Stomach (tissue), 9 donors: Measurements from ENCODE around the gene MTR. TPM values are rescaled to one million over a fixed set of nuclear protein-coding genes. Genes with fewer than 3 reads are reported as not detected.
A peak's percentile ranks its signal among the peaks of the same experiment; 100 is the strongest.

Experiments
- DNase-seq, 2 donors: peaks; one replicate each; pipeline versions ENCODE4 v3.0.0 to v3.0.0-alpha.2; 2013 to 2019
- H3K27ac ChIP-seq, 5 donors: fragments of 200-600 bp in 4 of 5; sonication (generic) in 4 of 5; one replicate each; pipeline ENCODE4 v1.5.1; 2013 to 2019; ENCODE audit warnings: mild to moderate bottlenecking in 1 of 5, moderate library complexity in 1 of 5
- H3K27me3 ChIP-seq, 3 donors: fragments of 200-600 bp; sonication (generic); one replicate each; pipeline ENCODE4 v1.5.1; 2017 to 2019; ENCODE audit warnings: mixed run types in 1 of 3
- H3K36me3 ChIP-seq, 4 donors: fragments of 200-600 bp; sonication (generic); 1 replicate in 3 of 4; 2 replicates in 1 of 4; pipeline ENCODE4 v1.5.1; 2016 to 2019
- H3K4me1 ChIP-seq, 4 donors: fragments of 200-600 bp; sonication (generic); one replicate each; pipeline ENCODE4 v1.5.1; 2016 to 2019
- H3K4me3 ChIP-seq, 4 donors: fragments of 200-600 bp; sonication (generic) in 3 of 4; one replicate each; pipeline ENCODE4 v1.5.1; 2016 to 2019; ENCODE audit warnings: mild to moderate bottlenecking in 1 of 4
- H3K9me3 ChIP-seq, 4 donors: fragments of 200-600 bp; sonication (generic); one replicate each; pipeline ENCODE4 v1.5.1; 2016 to 2019
- EP300 ChIP-seq: sonication (generic); formaldehyde crosslinking; IDR thresholded peaks from one replicate; pipeline ENCODE4 v1.6.1; 2017; ENCODE audit warnings: antibody characterized with exemption
- POLR2A ChIP-seq, 4 donors: fragments of 450-650 bp; IDR thresholded peaks; one replicate each; pipeline ENCODE4 v1.6.1; 2016; ENCODE audit warnings: antibody characterized with exemption in 4 of 4, control low read depth in 2 of 4, mild to moderate bottlenecking in 1 of 4, moderate library complexity in 1 of 4
- POLR2AphosphoS5 ChIP-seq, 3 donors: sonication (generic); formaldehyde crosslinking; IDR thresholded peaks; one replicate each; pipeline ENCODE4 v1.6.1; 2016; ENCODE audit warnings: antibody characterized with exemption in 3 of 3
- WGBS, 5 donors: extraction: QIAGEN DNeasy Blood & Tissue Kit in 3 of 5; methylation state at CpG; one replicate each; pipeline versions ENCODE4 v1.1.5 to v1.1.7; 2013 to 2018; 5-methylcytosine and 5-hydroxymethylcytosine counted together
- intact Hi-C: fragments of 100-400 bp; cut with DNase I; formaldehyde crosslinking; loops from one replicate; pipeline ENCODE4 v1.15.1; 2023; ENCODE audit warnings: low total_unique reads
- polyA plus RNA-seq, 3 donors: library from polyadenylated mRNA; stranded (reverse); fragments of 200-250 nt; gene quantifications; one replicate each; pipeline ENCODE4 v1.2.3, GENCODE V29; 2013
- total RNA-seq, 5 donors: library from RNA; depleted of rRNA; stranded (reverse); fragments of >200 nt; gene quantifications; one replicate each; pipeline versions ENCODE4 v1.1.0 to v1.2.3, GENCODE V29; 2014 to 2016
- TF ChIP-seq, protein P1 (sequence below), 7 experiments: fragments of 450-650 bp in 4 of 7; fragments of 200-600 bp in 3 of 7; sonication (generic) in 3 of 7; IDR thresholded peaks; one replicate each; pipeline ENCODE4 v1.5.1; 2016 to 2019; ENCODE audit warnings: antibody characterized with exemption in 7 of 7, control low read depth in 2 of 7, mild to moderate bottlenecking in 1 of 7
- donor health status: healthy with polysubstance abuse.
- donor health status: Bipolar disorder and iron deficiency.
- donor health status: healthy.

Gene MTR
- total and polyA plus RNA-seq, 8 donors = 3.1 to 57.3 (median 23.6) TPM

DNA sequence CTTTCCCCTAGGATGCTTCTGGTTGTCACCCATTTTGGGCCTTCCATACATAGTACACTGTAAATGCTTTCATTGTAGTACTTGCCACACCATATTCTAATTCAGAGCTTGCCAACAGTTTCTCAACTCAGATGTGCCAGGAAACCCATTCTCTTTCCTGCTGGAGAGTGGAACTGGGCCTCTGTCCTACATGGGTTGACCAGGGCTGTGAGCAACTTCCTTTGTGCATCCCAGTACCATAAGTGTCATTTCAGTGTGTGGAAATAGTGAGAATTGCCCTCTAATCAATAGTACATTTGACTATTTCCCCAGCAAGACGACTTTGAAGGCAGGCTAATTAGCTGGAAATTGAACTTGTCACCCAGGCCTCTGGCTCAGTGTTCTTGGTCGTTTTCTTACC lies 74.8 kb downstream of the MTR start:
- TF ChIP-seq POLR2A (IDR thresholded peaks at IDR 0.05) = no peak
- no peak for TF ChIP-seq POLR2AphosphoS5 (IDR thresholded peaks at IDR 0.05)
- no peak for TF ChIP-seq EP300
- TF ChIP-seq, protein P1, sequence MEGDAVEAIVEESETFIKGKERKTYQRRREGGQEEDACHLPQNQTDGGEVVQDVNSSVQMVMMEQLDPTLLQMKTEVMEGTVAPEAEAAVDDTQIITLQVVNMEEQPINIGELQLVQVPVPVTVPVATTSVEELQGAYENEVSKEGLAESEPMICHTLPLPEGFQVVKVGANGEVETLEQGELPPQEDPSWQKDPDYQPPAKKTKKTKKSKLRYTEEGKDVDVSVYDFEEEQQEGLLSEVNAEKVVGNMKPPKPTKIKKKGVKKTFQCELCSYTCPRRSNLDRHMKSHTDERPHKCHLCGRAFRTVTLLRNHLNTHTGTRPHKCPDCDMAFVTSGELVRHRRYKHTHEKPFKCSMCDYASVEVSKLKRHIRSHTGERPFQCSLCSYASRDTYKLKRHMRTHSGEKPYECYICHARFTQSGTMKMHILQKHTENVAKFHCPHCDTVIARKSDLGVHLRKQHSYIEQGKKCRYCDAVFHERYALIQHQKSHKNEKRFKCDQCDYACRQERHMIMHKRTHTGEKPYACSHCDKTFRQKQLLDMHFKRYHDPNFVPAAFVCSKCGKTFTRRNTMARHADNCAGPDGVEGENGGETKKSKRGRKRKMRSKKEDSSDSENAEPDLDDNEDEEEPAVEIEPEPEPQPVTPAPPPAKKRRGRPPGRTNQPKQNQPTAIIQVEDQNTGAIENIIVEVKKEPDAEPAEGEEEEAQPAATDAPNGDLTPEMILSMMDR (IDR thresholded peaks at IDR 0.05) = no peak
- 71 to 84% (median 78%) methylated on average over 2 of the region's 2 CpGs for WGBS, 5 donors
- DNase-seq = no peak
- H3K27me3 ChIP-seq = no peaks in the 10 kb centered on the region
- peaks cover 0 to 6% (median 0%) of the 10 kb centered on the region in 4 donors for H3K4me1 ChIP-seq
- peaks cover 5 to 87% (median 62%) of the 10 kb centered on the region in 4 donors for H3K36me3 ChIP-seq
- intact Hi-C loops = no loop called here
- H3K27ac ChIP-seq = peak overlapping the region in 1 of 5 donors; percentile 46
- H3K4me3 ChIP-seq = no peak overlapping the region
- H3K9me3 ChIP-seq = no peaks in the 10 kb centered on the region

DNA sequence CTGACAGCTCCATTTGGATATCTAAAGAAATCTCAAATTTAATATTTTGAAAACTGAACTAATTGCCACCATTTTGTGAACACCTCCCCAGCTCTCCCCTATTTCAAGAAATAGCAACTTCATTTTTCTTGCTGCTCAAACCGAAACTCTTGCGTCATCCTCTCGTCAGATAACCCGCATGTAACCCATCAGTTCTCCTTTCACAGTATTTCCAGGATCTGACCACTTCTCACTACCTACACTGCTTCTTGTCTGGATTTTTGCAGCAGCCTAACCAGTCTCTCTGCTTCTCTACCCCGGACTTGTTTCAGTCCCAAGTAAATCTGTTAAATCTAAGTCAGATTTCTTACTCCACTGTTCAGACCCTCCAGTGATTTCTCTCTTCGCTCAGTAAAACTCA lies 75.6 kb downstream of the MTR start:
- DNase-seq = no peak
- H3K4me1 ChIP-seq = no peaks in the 10 kb centered on the region
- H3K36me3 ChIP-seq = peaks cover 5 to 89% (median 67%) of the 10 kb centered on the region in 4 donors
- intact Hi-C loops = no loop called here
- H3K27me3 ChIP-seq = no peaks in the 10 kb centered on the region
- H3K9me3 ChIP-seq = no peaks in the 10 kb centered on the region
- WGBS, 5 donors = 78 to 95% (median 89%) methylated on average over 6 of the region's 6 CpGs
- H3K4me3 ChIP-seq = no peak overlapping the region
- no peak for TF ChIP-seq EP300
- peak overlapping the region in 1 of 5 donors; percentile 46 for H3K27ac ChIP-seq

DNA sequence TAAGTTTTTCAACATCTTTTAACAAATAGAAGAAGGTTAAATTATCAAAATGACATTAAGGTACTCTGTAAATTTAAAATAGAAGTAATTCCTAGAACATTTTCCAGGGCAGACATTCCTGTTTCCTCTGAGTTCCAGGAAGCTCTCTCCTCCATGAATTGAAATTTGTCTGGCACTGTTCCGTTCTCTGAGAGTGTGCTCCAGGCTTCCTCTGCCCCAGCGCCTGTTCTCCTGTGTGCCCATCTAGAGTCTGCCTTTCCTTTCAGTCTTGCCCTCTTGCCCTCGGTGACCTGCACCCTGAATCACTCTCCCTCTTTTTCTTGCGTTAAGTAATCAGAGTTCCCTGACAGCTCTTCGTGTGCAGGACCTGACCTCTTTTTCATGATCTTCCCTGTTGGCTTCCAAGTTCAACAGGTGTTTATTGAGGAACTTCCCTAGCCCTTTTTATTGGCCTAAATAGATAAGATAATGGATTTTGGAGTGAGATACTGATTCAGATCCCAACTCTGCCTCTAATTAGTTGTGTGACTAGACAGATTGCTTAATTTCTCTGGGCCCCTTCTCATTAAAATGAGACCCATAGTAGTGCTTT lies 77.1 kb downstream of the MTR start:
- Histone ChIP-seq H3K4me1 (no peaks in the 10 kb centered on the region), H3K4me3 (no peak overlapping the region), H3K9me3 (no peaks in the 10 kb centered on the region), H3K36me3 (peaks cover 7 to 89% (median 67%) of the 10 kb centered on the region in 4 donors), H3K27me3 (no peaks in the 10 kb centered on the region), H3K27ac (no peak overlapping the region)
- no peak for DNase-seq
- TF ChIP-seq, protein P1 (IDR thresholded peaks at IDR 0.05) = no peak
- no peak for TF ChIP-seq EP300
- no peak for TF ChIP-seq POLR2AphosphoS5 (IDR thresholded peaks at IDR 0.05)
- TF ChIP-seq POLR2A (IDR thresholded peaks at IDR 0.05) = no peak
- intact Hi-C loops = no loop called here
- 69 to 78% (median 75%) methylated on average over 5 of the region's 5 CpGs for WGBS, 5 donors

DNA sequence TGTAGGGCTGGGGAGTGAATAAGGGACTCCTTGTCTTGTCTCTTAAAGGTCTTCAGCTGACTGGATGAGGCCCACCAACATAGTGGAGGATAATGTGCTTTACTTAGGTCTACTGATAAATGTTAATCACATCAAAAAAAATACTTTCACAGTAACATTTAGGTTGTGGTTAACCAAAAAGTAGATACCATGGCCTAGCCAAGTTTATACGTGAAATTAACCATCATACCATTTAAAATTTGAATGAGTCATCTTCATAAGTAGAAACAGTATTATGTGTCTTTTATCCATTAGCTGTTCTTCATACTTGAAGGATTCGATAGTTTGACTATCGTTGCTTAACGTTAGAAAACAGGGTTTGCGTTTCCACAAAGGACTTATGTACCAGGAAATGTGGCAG lies 80.9 kb downstream of the MTR start:
- no peak for DNase-seq
- intact Hi-C loops = no loop called here
- WGBS, 5 donors = 90 to 94% (median 92%) methylated on average over 5 of the region's 5 CpGs
- Histone ChIP-seq H3K4me1 (no peaks in the 10 kb centered on the region), H3K9me3 (no peaks in the 10 kb centered on the region), H3K4me3 (no peak overlapping the region), H3K36me3 (peaks cover 10 to 90% (median 76%) of the 10 kb centered on the region in 4 donors), H3K27ac (no peak overlapping the region), H3K27me3 (no peaks in the 10 kb centered on the region)
- TF ChIP-seq POLR2A (IDR thresholded peaks at IDR 0.05) (no peak), POLR2AphosphoS5 (IDR thresholded peaks at IDR 0.05) (no peak), EP300 (no peak)

DNA sequence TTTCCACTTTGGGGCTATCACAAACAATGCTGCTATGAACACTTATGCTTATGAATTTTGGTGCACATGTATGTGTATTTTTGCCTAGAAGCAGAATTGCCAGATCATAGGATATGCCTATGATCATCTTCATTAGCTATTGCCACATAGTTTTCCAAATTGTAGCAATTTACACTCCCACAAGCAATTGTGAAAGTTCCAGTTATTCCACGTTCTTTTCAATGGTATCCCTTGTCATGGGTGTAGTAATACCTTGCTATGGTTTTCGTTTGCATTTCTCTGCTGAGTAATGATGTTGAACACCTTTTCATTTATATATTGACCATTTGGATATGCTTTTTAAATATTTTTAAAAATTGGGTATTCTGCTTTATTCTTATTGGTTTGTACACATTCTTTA lies 82.6 kb downstream of the MTR start:
- no peak overlapping the region for H3K27ac ChIP-seq
- 56 to 94% (median 91%) methylated on average over 2 of the region's 2 CpGs for WGBS, 5 donors
- H3K36me3 ChIP-seq = peaks cover 12 to 90% (median 88%) of the 10 kb centered on the region in 4 donors
- H3K4me3 ChIP-seq = no peak overlapping the region
- H3K4me1 ChIP-seq = no peaks in the 10 kb centered on the region
- DNase-seq = no peak
- intact Hi-C loops = no loop called here
- TF ChIP-seq POLR2AphosphoS5 (IDR thresholded peaks at IDR 0.05) = no peak
- no peak for TF ChIP-seq EP300
- TF ChIP-seq POLR2A (IDR thresholded peaks at IDR 0.05) = no peak
- TF ChIP-seq, protein P1 (IDR thresholded peaks at IDR 0.05) = no peak
- no peaks in the 10 kb centered on the region for H3K9me3 ChIP-seq
- H3K27me3 ChIP-seq = no peaks in the 10 kb centered on the region
